GM18868 (cell line): ENCODE measurements around the gene ACADM.
"Not testable (repeated sequence)": the region's sequence is repeated elsewhere in the genome, so short reads cannot be mapped to it uniquely, and the experiment has no call there.

Experiments
- ATAC-seq: cut with Tn5 transposase; IDR thresholded peaks from one replicate; pipeline ENCODE4 v1.9.1; 2021; ENCODE audit warnings: mild to moderate bottlenecking, moderate library complexity; ENCODE audit not compliant: unreplicated experiment

The ACADM gene

DNA sequence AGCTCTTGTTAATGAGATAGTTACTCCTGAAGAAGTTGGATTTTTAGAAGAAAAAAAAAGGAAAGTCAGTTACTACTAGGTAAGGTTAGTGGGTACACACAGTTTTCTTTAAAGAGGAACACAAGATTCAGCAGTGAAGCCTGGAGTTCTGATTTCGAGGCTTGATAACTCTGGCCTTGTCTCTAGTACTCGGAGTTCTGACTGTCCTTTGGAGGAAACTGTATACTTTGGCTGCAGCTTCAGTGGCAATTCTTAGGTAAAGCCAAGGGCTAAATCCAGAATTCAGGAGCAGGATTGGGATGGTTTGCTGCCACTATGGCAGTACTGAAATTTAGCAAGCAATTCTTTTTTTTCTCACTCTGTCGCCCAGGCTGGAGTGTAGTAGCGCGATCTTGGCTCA is 9.2 kb downstream of the ACADM start:
- ATAC-seq, result no peak

DNA sequence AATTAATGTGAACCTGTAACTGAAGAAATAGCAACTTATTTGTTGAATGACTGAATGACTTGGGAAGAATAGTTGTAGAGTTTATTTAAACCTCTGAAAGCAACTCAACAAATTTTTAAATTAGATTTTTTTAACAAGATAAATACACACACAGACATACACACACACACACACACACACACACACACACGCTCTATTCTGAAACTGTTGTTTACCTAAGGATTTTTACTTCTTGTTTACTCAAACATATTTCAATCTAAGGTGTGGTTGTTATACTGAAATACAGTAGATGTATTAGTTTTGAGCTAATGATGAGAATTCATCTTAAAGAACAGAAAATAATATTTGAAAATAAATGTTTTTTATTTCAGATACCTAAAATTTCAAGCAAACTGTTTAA is 11.5 kb downstream of the ACADM start:
- no peak for ATAC-seq

DNA sequence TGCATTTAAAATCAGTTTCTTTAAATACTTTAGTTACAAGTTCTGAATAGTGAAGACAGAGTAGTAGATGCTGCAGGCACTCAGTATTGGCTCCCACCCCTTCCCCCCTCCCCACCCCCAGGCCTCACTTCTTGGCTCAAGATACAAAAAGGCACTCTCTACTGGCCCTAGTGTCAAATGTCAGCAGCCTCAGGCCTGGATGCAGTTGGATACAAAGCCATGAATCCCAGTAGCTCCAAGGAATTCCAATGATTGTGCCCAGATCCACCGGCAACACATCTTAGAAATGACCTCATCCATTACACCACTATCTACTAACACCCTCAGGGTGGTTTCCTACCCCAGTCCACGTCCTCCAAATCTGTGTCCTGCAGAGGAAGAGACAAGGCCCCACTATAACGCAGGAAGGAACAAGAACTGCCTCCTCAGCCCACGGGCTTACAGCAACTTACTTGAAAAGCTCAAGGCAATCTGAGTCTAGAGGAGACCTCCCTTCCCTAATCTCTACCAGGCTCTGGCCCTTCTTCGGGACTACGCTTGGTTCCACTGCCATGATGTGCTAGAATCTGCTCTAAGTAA is 17.6 kb downstream of the ACADM start:
- no peak for ATAC-seq

DNA sequence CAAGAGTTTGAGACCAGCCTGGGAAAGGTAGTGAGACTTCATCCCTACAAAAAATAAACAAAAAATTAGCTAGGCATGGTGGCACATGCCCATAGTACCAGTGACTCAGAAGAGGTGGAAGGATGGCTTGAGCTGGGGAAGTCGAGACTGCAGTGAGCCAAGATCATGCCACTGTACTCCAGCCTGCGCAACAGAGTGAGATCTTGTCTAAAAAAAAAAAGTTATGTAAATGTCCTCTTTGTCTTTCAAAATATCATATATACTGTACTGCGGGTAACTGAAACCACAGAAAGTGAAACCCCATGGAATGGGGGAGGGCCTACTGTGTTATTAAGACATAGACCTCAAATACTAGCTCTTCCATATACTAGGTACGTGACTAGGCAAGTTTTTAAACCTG is 20.8 kb downstream of the ACADM start:
- peak; percentile 90 for ATAC-seq

DNA sequence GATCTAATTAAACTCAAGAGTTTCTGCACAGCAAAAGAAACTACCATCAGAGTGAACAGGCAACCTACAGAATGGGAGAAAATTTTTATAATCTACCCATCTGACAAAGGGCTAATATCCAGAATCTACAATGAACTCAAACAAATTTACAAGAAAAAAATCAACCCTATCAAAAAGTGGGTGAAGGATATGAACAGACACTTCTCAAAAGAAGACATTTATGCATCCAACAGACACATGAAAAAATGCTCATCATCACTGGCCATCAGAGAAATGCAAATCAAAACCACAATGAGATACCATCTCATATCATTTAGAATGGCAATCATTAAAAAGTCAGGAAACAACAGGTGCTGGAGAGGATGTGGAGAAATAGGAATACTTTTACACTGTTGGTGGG is 32.7 kb downstream of the ACADM start:
- not testable (repeated sequence) for ATAC-seq

DNA sequence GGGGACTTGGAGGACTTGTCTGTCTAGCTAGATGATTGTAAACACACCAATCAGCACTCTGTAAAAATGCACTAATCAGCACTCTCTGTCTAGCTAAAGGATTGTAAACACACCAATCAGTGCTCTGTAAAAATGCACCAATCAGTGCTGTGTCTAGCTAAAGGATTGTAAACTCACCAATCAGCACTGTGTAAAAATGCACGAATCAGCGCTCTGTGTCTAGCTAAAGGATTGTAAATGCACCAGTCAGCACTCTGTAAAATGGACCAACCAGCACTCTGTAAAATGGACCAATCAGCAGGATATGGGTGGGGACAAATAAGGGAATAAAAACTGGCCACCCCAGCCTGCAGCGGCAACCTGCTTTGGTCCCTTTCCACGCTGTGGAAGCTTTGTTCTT is 34.0 kb downstream of the ACADM start:
- ATAC-seq, result not testable (repeated sequence)

DNA sequence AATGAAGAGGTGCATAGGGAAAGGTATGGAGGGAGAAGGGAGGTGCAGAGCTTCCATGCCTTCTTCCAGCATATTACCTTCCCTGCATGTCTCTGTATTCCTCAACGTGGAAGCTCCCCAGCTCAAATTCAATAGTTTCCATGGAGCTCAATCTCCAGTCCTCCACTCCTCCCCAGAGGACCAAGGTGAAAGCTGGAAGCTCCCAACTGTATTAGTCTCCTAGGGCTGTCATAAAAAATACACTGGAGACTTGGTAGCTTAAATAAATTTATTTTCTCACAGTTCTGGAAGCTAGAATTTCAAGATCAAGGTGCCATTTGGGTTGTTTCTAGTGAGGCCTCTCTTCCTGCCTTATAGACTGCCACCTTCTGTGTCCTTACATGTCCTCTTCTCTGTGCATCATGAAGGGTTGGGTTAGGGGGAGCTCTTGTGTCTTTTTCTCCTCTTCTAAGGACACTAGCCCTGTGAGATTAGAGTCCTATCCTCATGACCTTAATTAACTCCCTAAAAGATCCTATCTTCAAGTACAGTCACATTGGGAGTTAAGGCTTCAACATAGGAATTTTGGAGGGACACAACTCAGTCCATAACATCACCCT is 39.6 kb downstream of the ACADM start:
- ATAC-seq, result no peak

DNA sequence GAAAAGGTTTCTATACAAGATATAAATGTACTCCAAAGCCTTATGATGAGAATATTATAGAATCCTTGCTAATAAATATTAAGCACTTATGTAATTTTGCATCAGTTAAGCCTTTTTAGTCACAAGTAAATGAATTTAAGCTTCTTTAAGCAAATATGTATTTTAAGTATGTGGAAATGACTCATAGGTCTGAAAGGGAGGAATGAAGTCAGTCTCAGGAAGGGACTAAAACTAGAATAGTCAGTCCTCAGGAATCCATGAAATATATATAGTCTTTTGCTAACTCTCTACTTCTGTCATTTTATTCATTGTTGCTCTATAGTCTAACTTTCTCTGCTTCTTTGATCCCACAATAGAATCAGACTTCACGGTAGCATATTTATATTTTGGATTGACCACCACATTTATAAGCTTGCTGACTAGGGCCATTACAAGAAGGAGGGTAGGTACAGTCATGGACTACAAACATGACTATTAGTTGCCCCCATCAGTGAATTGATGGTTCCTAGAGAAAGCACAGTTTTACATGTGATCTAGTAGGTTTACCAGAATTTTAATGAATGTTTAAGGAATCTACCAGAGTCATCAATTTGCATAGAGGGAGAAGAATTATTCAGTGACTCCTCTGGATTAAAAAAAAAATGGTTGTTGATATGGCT is 41.3 kb downstream of the ACADM start:
- no peak for ATAC-seq

DNA sequence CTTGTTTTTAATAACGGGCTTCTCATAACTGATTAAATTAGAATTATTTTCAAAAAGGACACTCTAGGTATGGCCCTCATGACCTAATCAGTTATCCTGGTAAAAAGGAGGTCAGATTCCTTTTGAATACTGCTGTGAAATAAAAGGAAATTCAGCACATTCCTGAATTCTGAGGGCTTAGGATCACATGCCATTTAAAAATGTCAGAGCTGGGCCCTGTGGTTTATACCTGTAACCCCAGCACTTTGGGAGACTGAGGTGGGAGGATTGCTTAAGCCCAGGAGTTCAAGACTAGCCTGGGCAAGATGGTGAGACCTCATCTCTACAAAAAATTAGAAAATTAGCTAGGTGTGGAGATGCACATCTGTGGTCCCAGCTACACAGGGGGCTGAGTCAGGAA is 43.5 kb downstream of the ACADM start:
- no peak for ATAC-seq

DNA sequence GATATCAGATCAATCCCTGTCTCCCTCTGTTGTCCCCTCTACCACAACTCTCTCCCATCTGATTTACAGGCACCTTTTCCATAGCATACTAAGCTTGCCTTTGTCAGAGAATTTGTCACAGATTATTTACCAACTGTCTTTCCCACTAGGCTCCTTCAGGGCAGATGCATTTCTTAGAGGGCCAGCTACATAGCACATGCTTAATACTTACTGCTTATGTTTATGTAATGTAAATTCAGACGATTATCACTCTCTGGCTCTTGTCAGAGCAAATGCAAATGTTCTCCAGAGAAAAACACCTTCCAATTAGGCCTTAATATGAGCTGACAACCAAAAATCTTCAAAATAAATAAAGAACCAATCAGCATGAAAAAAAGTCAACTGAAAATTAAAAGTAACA is 46.3 kb downstream of the ACADM start:
- no peak for ATAC-seq

DNA sequence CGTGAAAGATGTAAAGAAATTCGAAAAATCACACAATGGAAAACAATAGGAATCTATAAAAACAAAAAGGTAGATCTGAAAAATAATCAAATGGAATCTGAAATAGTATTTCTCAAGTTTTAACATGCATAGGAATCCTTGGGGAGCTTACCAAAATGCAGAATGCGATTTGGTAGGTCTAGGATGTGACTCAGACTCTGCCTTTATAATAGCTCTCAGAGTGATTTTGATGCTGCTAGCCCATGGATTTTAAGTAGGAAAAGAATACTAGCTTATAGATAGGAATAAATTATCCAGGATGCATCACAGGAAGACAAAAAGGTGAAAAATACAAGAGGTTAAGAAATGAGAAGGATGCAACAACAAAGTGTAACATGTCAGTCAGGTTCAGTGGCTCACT is 47.5 kb downstream of the ACADM start:
- no peak for ATAC-seq

DNA sequence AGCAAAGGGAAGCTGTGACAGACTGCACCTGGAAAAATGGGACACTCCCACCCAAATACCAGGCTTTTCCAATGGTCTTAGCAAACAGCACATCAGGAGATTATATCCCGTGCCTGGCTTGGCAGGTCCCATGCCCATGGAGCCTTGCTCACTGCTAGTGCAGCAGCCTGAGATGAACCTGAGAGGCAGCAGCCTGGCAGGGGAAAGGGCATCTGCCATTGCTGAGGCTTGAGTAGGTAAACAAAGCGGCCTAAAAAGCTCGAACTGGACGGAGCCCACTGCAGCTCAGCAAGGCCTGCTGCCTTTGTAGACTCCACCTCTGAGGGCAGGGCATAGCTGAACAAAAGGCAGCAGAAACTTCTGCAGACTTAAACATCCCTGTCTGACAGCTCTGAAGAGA is 53.3 kb downstream of the ACADM start:
- not testable (repeated sequence) for ATAC-seq

DNA sequence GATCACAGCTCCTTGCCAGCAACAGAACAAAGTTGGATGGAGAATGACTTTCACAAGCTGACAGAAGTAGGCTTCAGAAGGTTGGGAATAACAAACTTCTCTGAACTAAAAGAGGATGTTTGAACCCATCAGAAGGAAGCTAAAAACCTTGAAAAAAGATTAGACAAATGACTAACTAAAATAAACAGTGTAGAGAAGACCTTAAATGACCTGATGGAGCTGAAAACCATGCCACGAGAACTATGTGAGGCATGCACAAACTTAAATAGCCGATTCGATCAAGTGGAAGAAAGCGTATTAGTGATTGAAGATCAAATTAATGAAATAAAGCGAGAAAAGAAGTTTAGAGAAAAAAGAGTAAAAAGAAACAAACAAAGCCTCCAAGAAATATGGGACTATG is 54.2 kb downstream of the ACADM start:
- not testable (repeated sequence) for ATAC-seq

DNA sequence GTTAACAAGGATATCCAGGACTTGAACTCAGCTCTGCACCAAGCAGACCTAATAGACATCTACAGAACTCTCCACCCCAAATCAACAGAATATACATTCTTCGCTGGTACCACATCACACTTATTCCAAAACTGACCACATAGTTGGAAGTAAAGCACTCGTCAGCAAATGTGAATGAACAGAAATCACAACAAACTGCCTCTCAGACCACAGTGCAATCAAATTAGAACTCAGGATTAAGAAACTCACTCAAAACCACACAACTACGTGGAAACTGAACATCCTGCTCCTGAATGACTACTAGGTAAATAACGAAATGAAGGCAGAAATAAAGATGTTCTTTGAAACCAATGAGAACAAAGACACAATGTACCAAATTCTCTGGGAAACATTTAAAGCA is 55.7 kb downstream of the ACADM start:
- not testable (repeated sequence) for ATAC-seq

DNA sequence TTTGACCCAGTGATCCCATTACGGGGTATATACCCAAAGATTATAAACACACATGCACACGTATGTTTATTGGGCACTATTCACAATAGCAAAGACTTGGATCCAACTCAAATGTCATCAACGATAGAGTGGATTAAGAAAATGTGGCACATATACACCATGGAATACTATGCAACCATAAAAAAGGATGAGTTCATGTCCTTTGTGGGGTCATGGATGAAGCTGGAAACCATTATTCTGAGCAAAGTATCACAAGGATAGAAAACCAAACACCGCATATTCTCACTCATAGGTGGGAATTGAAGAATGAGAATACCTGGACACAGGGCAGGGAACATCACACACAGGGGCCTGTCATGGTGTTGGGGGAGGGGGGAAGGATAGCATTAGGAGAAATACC is 59.4 kb downstream of the ACADM start:
- ATAC-seq, result not testable (repeated sequence)

DNA sequence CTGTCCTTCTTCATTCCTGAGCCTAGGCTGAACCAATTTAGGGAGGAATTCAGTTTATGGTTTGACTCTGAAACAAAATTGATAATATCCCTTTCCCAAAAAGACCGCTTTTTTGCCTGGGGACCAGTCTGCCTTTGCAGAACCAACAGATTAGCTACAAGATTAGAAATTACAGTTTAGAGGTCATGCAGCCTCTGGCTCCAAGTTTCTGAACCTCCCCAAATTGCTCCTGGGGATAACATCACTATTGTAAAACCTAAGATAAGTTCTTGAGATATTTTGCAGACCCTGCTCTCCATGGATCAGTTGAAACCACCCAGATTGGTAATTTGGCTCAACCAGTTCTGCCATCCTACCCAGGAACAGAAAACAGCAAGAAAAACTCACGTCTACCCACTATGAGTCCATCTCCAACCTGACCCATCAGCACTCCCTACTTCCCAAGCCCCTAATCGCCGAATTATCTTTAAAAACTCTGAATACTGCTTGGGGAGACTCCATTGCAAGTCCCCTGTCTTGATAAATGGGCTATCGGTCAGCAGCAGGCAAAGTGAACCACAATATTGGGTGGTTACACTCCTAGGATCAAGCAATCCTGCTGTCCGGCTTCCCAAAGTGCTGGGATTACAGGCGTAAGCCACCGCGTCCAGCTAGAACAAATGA is 60.9 kb downstream of the ACADM start:
- ATAC-seq, result peak; percentile 29

DNA sequence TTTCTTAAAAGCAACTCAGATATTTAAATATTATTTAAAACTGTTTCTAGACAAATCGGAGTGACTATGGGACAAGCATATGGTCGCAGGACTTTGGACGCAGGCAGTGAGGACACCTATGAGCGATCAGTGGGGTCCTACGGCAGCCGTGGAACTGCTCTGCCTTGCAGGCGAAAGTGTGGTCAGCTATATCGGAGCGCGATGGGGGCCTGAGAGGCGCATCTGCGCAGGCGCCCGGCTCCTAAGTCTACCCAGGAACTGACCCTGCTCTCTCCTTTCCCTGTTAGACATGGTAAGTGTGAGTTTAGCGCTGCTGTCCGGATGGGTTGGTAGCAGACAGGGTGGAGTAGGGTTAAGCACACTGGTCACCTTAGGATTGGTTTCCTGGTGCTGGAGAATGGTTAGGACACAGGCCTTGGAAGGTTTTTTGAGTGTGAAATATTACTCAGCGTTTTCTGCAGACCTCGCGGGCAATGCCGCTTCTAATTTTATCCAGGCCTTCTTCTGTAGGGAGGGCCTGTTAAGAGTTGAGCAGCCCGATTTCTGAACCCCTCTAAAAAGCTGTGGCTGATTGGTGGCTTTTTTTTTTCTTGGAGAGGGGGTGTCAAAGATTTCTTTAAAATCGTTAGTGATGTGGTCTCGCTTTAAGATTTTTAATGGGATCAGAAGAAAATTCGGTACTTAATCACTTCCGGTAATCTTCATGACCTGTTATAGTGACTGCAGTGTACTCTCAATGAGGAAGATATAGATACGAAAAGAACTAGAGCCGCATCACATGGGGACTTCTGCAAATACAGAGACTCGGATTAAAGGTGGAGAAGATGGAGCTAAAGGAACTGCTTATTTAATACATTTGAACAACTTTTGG is 61.7 kb downstream of the ACADM start, which contains the start of gene RABGGTB:
TSS of gene RABGGTB (plus strand) at position 274 of the 871 bp plus-strand sequence. CDS start at position 290, 16 bp downstream.
- peak; percentile 77 for ATAC-seq

DNA sequence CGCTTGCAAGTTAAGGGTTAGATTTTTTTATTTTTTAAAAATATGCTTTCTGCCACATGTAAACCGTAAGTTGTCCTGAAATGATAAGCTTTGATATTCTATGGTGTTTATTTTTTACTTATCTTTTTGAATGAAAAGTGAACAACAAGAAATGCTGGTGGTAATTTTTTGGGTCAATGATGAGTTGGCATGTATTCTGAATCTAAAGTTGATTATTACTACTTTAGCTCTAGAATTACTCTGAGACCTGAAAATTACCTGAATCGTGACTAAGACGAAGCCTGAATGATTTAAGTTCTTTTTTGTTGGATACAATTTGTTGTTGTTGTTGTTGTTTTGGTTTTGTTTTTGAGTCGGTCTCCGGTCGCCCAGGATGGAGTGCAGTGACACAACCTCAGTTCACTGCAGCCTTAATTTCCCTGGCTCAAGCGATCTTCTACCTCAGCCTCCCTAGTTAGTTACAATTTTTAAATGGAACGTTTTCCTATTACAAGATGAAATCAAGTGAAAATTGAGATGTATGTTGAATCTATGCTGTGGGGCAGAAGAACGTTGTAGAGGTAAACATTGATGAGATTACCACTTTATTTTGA is 62.5 kb downstream of the ACADM start:
- no peak for ATAC-seq

DNA sequence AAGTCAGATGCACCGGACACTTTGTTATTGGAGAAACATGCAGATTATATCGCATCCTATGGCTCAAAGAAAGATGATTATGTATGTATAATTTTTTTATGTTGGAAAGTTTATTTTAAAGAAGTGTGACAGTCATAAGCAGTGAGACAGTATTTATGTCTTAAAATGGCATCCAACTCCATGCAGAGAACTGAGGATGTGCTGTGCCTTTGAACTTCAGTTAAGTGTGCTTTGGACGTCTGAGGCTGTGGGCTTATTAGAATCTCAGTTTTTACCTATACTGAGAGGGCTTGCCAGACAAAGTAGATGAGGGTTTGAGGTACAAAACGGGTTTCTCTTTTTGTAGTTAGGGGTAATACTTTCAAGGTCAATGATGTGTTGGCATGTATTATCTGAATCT is 63.0 kb downstream of the ACADM start:
- no peak for ATAC-seq

DNA sequence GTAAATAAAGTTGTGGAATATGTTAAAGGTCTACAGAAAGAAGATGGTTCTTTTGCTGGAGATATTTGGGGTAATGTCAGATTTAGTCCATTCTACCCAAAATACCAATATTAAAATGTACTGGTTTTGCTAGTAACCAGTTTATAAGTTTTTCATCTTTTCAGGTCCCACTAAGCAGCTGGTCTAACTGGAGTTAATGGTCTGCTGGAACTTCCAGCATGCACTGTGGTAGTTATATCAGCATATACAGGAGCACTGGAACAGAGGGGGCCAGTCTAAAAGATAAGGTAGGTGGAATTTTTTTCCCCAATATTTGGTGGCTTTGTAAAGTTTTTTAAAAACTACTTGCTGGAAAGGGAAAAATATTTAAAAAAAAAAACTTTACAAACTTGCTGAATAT is 65.5 kb downstream of the ACADM start:
- no peak for ATAC-seq

DNA sequence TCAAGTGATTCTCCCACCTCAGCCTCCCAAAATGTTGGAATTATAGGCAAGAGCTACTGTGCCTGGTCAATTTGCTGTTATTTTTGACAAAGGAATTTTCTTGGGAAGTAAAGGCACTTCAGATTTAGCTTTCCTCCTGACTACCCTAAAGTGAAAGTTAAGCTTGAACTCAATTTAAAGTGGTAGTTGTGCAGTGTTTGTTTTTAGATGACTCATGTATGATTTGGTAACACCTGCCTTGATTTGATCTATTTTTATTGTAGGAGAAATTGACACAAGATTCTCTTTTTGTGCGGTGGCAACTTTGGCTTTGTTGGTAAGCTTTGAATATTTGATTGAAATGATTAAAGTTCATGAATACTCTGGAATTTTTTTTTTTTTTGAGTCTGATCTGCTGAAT is 66.5 kb downstream of the ACADM start:
- no peak for ATAC-seq
